ENCODE data around the gene GCGR. TPM values are rescaled to one million over a fixed set of nuclear protein-coding genes. Genes with fewer than 3 reads are reported as not detected.

The GCGR gene
- total RNA-seq, 2 donors from 2014 or later = 0.14 to 0.67 TPM

DNA sequence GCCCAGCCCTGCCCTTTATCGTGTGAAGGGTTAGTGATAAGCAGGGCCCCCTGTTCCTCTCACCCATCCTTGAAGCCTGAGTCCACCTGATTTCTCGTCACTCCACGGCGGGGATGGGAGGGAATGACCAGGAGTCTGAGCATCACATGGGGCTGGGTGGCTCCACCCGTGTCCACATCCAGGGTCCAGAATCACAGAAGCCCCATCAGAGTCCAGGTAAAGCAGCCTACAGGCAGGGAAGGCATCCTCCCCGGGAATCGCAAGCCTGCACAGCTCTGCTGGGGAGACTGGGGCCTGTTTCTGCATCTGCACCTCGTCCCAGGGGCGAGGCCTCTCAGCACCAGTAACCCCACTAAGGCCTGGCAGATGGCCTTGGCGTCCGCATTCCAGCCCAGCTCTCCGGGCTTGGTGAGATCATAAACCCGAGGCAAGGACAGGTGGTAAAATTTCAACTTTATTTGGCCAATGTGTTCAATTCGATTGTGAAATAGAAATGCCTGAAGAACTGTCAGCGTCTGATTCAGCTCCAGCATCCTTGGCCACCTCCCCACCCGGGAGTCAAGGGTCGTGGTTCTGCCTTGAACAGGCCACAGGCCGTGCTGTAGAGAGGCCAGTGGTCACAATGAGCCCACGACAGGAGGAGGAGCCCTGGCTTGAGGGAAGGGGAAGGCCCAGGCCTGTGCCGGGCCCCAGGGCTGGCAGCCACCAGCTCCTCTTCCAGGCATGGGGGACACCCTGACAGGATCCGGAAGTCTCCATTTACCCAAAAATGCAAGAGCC, 39.0 kb downstream of the GCGR start:
- intact Hi-C loops (cut with DNase I, micrococcal nuclease) = no loop called here
- peak; percentile 29 for ATAC-seq
- no peak for DNase-seq

DNA sequence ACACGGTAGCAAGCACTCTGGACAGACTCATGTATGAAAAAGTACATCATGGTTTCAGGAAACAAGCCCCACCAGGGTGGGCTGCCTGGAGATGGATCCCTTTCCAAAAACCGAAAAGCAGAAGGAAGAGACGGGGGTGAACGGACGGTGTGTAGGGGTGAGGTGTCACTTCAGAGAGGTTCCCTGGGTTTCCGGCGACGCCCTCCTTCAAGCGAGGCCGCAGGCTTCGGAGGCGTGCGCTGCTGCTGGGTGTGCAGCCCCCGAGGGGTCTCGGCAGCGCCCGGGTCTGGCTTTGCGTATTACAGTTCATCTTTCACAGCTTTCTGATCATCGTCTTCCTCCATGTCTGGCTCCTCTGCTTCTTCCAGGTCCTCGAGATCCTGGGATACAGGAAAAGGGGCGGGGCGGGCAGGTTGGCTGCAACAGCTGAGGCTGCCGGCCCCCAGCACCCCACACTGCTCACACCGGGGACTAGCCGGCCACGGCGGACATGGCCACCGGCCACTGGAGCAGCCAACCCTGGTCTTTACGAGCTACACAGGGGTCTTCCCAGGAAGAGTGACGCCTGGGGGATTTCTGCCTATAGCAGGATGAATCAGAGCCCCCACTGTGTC, 39.9 kb downstream of the GCGR start:
- intact Hi-C loops (cut with DNase I, micrococcal nuclease) = no loop called here
- DNase-seq = no peak
- peak; percentile 4 for ATAC-seq

DNA sequence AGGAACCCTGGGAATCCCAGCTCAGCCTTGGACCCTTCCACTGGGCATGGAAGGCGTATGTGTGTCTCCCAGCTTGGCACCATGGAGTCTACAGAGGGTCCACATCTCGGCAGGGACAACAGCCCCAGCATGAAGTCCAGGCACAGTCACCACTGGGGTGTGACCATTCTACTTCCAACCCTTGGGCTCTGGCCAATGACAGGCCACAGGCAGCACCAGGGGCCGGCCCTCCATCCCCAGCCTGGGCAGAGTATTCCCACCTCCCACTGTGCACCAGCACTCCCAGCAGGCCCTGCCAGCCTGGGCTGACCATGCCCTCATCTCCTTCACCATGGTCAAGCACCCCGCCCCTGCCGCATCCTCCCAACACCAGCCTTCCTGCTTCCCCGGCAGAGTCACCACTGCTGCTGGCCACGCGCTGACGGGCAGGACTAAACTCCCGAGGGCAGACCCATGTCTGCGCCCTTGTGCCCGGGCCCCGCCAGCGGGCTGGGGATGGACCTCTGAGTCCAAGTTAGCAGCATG, 40.4 kb downstream of the GCGR start:
- ATAC-seq = peak; percentile 16
- intact Hi-C loops (cut with DNase I, micrococcal nuclease) = no loop called here
- DNase-seq = no peak

DNA sequence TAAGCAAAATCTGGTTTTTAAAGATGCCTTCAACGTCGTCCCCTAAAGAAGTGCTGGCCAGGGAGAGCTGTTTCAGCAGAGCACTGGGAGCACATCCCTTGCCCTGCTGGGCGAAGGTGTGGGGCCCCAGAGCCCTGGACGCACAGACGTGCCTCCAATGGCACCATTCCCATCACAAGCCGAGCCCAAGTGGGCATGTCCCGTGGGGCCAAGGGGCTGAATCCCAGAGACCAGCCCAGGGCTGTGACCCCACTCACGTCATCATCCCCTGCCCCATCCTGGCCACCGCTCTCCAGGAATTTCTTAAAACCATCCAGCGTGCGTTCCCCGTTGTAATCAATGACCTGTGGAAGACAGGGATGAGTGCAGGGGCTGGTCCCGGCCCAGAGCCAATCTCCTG, 40.9 kb downstream of the GCGR start:
- intact Hi-C loops (cut with DNase I, micrococcal nuclease) = no loop called here
- ATAC-seq (no peak), DNase-seq (no peak)

DNA sequence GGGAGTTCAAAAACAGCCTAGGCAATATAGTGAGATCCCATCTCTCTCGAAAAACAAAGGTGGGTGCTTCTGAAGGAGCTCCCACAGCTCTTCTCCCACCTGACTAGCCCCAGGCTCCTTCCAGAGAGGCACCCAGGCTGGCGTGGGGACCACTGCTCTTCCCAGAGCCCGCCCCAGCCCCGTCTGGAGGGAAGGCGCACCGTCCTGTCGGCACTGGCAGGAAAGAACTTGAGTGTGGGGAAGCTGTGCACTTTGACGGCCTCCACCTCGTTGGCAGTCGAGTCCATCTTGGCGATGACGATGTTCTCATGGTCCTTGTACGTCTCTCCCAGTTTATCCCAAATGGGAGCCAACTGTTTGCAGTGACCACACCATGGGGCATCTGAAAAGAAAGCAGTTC, 41.4 kb downstream of the GCGR start:
- intact Hi-C loops (cut with DNase I, micrococcal nuclease) = no loop called here
- DNase-seq (no peak), ATAC-seq (no peak)

DNA sequence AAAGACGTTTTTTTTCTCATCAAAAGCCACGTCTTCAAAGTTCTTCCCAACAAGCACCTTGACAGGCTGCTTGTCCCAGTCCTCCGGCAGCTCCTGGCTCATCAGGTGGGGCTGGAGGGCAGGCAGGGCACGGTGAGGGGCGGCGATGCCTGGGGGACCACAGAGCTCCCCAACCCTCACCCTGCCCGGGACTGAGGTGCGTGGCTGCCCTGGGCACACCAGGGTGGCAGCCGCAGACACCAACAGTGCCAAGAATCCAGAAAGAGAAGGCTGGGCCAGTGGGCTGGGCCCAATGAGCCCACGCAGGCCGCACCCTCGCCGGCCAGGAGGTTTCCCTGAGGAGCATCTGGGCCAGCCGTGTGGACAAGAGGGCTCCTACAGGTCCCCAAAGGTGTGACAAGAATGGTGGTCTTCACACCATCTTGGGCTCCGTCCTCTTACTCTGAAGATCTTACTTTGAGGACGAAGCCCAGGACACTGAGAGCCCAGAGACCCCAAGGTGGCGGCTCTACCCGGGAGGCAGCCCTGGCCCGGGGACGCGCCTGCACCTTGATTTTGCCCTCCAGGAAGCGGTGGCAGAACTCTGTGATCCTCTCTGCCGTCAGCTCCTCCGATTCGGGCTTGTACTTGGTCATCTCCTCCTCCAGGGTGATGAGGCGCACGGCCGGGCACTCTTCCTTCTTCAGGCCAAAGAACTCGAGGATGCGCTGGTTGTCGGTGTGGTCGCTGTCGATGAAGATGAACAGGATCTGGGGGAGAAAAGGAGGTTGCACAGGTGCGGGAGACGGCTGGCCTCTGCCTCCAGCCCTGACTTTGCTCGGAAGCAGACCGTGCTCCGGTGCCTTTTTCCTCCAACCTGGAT, 42.2 kb downstream of the GCGR start:
- DNase-seq (no peak), ATAC-seq (no peak)
- intact Hi-C loops (cut with DNase I, micrococcal nuclease) = no loop called here

DNA sequence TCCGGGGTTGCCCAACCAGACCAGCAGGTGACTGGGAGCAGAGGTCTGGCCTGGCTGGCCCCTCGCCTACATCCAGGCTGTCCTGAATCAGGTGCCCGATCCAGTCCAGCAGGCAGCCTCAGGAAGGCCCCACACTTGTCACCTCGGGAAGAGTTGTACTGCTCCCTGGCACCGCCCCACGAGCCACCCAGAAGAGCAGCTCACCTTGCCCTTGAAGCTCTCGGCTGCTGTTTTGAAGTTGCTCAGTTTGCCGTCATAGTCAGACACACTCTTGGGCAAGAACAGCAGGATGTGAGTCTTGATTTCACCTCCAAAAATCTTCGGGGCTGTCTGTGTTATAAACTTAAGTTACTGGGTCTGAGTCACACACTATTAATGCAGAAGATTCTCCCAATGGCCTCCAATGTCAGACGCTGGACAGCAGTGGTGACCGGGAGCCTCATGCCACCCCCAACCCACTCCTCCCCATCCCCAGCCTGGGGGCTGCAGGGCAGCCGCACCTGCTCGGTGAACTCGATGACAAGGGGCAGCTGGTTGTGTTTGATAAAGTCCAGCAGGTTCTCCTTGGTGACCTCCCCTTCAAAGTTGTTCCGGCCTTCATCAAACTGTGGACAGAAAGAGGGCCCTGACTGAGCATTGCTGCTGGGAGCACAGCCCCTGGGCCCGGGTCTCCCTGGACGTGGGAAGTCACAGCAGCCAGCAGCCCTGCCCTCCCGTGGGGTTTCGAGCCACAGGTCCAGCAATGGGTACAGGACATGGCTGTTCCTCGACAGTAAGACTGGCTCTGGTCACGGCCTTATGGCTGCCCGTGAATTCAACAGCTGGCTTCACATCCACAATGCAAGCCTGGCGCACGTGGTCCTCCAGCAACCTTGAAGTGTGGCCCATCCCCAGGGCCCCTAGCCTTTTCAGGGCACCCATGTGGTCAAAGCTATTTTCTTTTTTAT, 43.1 kb downstream of the GCGR start:
- DNase-seq = no peak
- ATAC-seq = no peak
- intact Hi-C loops (cut with DNase I, micrococcal nuclease) = no loop called here

DNA sequence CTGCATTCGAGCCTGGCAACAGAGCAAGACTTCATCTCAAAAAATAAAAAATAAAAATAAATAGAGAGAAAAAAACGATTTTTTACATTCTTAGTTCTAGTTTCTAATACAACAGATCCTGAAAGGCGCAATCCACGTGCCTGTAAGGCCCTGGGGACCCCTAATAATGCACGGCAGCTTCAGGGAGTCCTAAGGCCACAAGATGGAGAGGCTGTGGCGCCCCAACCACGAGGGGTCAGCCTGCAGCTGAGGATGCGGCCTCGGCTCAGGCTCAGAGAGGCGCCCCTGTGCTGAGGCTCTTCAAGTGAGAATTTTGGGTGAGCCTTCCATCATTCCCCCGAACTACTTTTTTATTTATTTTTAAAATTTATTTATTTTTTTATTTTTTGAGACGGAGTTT, 45.5 kb downstream of the GCGR start:
- DNase-seq (no peak), ATAC-seq (no peak)
- intact Hi-C loops (cut with DNase I, micrococcal nuclease) = no loop called here

DNA sequence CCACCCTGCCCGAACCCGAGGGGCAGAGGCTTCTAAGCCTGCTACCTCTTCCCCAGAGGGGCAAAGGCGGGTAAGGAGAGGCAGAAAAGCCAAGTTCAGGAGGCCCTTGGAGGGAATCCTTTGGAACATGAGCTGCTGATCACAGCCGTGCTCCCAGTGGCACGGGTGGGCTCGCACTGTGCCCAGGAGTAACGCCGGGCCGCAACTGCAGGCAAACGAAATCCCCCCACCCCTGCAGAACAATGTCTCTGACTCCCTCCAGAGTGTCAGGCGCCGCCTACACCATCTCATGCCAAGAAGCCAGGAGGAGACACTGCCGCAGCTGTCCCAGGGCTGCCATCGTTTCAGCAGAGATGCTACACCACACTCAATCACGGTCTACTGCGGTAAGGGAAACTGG, 47.5 kb downstream of the GCGR start:
- intact Hi-C loops (cut with DNase I, micrococcal nuclease) = no loop called here
- DNase-seq (no peak), ATAC-seq (no peak)

DNA sequence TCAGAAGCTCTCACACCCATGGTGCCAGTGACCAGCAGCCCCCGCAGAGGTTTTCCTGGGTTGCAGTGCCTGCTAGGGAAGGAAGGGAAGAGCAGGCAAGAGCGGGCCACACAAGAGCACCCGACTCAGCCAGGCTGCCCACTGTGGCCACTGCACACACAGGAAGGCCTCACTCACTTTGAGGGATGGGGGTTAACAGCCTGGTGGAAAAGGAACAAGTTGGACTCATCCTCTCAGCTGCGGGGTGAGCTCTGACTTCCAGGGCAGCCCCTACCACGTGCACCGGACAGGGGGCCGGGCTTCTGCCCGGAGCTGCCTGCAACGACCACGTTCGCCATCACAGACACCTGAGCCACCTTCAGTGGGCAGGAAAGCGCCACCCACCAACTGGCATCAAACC, 48.3 kb downstream of the GCGR start:
- ATAC-seq (no peak), DNase-seq (no peak)
- intact Hi-C loops (cut with DNase I, micrococcal nuclease) = no loop called here

DNA sequence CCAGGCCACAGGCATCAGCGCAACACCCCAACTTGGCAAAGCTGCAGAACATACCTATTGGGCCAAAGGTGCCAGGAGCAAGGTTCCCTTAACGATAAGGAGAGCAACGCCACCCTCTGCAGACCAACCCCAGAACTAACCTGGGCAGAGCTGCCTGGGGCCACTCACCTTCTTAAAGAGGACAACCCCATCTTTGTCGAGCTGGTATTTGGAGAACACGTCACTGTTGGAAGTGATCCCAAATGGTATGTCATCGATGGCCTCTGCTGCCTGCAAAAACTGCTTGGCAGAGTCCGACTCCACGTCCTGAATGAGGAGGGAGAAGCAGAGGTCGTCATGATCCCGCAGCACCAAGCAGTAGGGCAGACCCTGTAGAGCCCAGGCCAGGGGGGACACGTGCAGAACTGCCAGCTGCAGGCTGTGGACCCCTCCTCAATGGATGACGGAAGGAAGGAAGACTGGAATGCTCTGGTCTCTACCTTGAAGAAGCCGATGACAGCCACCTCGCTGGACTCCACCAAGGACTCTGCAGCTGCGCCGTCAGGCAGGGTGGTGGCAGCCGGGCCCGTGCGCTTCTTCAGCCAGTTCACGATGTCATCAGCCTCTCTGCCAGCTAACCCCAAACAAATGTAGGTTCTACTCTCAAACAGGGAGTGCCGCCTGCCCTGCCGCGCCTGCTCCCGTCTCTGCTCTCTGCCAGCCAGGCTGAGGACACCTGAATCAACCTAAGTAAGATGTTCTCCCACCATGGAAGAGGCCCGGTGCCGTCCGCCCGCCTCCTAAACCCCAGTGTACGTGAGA, 51.2 kb downstream of the GCGR start:
- DNase-seq = no peak
- ATAC-seq = peak; percentile 21
- intact Hi-C loops (cut with DNase I, micrococcal nuclease) = no loop called here

DNA sequence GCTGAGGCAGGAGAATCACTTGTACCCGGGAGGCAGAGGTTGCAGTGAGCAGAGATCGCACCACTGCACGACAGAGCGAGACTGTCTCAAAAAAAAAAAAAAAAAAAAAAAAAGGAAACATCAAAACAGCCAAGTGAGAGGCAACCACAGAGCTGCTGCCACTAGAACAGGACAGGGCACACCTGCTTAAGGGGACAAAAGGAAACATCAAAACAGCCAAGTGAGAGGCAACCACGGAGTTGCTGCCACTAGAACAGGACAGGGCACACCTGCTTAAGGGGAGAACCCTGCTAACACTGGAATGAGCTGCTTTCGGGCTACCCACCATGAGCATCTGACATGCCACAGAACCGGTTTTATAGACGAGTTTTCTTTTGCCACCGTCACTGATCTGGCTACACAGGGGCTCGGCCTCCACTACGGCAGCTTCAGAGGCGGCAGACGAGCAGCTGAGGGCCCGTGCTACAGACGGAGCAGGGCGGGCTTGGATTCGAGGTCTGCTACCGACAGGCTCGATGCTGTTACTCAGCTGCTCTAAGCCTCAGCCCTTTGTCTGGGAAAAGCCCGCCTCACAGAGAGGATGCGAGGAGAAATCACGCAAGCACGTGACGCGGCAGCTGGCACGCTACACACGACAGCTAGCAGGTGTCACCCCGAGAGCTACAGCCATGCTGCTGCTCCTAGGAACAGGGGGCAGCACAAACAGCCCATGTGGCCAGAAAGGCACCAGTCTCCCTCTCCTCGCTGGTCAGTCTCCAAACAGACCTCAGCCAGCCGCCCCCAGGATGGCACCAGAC, 54.4 kb downstream of the GCGR start:
- intact Hi-C loops (cut with DNase I, micrococcal nuclease) = no loop called here
- DNase-seq (no peak), ATAC-seq (no peak)

DNA sequence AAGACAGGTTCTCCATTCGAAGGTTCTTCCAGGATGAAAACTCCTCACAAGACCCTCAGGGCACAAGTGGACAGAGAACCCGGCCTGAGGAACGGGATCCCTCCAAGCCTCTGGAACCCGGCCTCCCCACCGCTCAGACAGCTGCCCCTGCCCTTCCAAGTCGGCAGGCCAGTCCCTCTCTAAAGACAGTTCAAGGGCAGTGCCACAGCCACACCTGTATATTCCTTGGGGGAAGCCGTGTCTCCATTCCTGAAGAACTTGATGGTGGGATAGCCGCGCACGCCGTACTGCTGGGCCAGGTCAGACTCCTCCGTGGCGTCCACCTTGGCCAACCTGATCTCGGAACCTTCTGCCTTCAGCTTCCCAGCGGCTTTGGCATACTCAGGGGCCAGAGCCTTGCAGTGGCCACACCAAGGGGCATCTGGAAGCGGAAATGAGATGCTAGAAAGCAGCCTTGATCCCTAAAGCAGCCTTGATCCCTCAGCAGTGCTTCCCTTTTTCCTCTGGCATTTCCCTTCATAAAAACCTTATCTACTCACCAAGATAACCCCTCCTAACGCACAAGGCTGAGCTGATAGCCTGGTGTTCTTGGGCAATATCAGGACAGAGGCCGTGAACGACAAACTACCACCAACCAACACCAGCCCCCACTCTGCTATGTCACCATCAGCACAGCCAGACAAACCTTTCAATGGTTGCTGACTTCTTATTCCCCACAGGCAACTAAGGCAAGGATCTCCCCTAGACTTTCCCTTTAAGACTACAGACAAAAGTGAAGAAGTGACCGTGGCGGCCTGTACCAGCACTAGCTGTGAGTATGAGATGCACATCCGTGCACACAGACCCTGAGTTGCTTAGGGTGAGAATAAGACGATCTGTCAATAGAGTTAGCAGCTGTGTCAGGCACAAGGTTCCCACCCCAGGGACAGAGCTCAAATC, 55.3 kb downstream of the GCGR start:
- no peak for DNase-seq
- intact Hi-C loops (cut with DNase I, micrococcal nuclease) = no loop called here
- ATAC-seq = no peak

DNA sequence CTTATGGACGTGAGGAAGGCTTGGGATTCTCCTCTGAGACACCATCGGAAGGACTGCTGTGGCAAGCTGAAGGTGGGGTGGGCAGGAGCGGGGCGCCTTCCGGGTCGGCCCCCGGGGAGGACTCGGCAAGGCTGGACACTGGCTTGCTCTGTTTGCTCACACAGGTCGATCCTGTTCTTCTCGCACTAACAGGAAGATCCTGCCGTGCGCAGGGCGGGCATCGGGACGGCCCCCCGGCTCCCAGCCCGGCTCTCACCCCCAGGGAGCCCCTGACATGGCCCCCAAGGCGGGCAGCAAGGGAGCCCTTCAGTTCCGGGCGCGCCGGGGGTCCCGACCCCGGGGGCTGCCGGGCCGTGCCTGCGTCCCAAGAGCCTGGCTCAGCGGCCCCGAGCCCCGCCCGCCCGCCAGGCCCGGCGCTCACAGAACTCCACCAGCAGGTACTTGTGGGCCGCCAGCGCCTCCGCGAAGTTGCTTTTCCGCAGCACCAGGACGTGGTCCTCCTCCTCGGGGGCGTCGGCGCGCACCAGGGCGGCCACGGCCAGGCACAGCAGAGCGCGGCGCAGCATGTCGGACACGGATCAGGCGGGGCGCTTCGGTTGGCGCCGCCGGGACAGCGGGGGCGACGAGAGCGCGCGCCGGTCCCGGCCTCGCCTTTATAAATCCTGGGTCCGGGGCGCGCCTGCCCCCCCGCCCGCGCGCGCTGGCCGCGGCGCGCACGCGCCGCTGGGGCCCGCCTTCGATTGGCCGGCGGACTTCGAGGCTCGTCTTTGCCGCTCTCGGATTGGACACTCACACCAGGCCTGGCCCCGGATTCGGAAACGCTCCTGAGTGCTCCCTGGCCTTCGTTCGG, 56.2 kb downstream of the GCGR start, which contains the start of gene P4HB:
P4HB (minus strand) TSS at position 630 of the 850 bp plus-strand sequence; CDS start at position 566, 64 bp downstream.
- ATAC-seq = peak; percentile 9
- no peak for DNase-seq
- intact Hi-C loops (cut with DNase I, micrococcal nuclease) = no loop called here
